ENCODE measurements around the gene NTN3.

GRCh38 chr16:2460391-2460713, 10.7 kb upstream of the NTN3 start:
- TF ChIP-seq, protein P1, sequence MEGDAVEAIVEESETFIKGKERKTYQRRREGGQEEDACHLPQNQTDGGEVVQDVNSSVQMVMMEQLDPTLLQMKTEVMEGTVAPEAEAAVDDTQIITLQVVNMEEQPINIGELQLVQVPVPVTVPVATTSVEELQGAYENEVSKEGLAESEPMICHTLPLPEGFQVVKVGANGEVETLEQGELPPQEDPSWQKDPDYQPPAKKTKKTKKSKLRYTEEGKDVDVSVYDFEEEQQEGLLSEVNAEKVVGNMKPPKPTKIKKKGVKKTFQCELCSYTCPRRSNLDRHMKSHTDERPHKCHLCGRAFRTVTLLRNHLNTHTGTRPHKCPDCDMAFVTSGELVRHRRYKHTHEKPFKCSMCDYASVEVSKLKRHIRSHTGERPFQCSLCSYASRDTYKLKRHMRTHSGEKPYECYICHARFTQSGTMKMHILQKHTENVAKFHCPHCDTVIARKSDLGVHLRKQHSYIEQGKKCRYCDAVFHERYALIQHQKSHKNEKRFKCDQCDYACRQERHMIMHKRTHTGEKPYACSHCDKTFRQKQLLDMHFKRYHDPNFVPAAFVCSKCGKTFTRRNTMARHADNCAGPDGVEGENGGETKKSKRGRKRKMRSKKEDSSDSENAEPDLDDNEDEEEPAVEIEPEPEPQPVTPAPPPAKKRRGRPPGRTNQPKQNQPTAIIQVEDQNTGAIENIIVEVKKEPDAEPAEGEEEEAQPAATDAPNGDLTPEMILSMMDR (IDR thresholded peaks at IDR 0.05): no peak
- TF ChIP-seq GATA2 (CRISPR knock-in tag; IDR thresholded peaks at IDR 0.05): no peak
- no peak for TF ChIP-seq FOXM1 (IDR thresholded peaks at IDR 0.05; ENCODE audit: low read depth)
- no peak for TF ChIP-seq EZH2phosphoT487 (IDR thresholded peaks at IDR 0.05; ENCODE audit: borderline replicate concordance, low read depth)
- no peak for TF ChIP-seq TEAD4 (IDR thresholded peaks at IDR 0.05; ENCODE audit: borderline replicate concordance, insufficient read depth)
- no peak for TF ChIP-seq NRF1 (IDR thresholded peaks at IDR 0.05; ENCODE audit: low read depth, low read length)
- no peak for TF ChIP-seq EP300 (IDR thresholded peaks at IDR 0.05; ENCODE audit: borderline replicate concordance in 1 of 2, low read depth in 1 of 2, low read length in 1 of 2)
- no peak for TF ChIP-seq REST (IDR thresholded peaks at IDR 0.05; ENCODE audit: low read depth, low read length)
- no peak for TF ChIP-seq SMC3 (IDR thresholded peaks at IDR 0.05; ENCODE audit: low read depth, low read length)
- no peak for TF ChIP-seq USF2 (IDR thresholded peaks at IDR 0.05; ENCODE audit: borderline replicate concordance, low read depth, low read length)
- TF ChIP-seq, protein P2, sequence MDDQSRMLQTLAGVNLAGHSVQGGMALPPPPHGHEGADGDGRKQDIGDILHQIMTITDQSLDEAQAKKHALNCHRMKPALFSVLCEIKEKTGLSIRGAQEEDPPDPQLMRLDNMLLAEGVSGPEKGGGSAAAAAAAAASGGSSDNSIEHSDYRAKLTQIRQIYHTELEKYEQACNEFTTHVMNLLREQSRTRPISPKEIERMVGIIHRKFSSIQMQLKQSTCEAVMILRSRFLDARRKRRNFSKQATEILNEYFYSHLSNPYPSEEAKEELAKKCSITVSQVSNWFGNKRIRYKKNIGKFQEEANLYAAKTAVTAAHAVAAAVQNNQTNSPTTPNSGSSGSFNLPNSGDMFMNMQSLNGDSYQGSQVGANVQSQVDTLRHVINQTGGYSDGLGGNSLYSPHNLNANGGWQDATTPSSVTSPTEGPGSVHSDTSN (IDR thresholded peaks at IDR 0.05): no peak
- no peak for TF ChIP-seq USF1 (IDR thresholded peaks at IDR 0.05; ENCODE audit: borderline replicate concordance, low read depth)
- no peak for TF ChIP-seq TAF1 (IDR thresholded peaks at IDR 0.05; ENCODE audit: borderline replicate concordance, low read depth, low read length)
- no peak for TF ChIP-seq CHD2 (IDR thresholded peaks at IDR 0.05; ENCODE audit: low read length, partially characterized antibody)
